Embryonic facial prominence (tissue), 1 donor: ENCODE results near the gene TBX10.
"Not testable (repeated sequence)": the region's sequence is repeated elsewhere in the genome, so short reads cannot be mapped to it uniquely, and the experiment has no call there.

Experiments used
- DNase-seq: peaks from one replicate; pipeline ENCODE4 v3.0.0-alpha.2; 2016; ENCODE audit errors: extremely low spot score

Gene TBX10

DNA sequence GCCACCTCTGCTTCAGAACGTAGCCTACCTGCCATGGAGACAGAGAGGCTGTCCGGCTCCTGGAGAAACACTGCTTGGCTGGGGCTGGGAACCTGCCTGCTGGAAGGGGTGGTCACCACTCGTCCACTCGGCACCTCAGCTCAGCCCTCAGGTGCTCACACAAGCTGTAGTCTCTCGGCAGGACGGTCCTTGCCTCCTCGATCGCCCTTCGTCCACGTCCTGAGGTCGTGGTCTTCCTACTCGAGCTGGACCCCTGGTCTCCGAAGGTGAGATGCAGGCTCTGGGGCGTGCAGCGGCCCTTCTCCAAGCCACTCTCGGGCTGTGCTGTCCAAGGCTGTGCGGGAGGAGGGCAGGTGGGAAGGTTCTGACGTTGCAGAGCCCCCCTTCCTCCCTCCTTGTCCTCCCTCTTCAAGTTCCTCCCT is at the start of gene TBX10:
Gene TBX10, minus strand, starts transcription at position 326 of the 422 bp plus-strand sequence. Its CDS starts 291 bp downstream, at position 35.
- DNase-seq, result no peak

DNA sequence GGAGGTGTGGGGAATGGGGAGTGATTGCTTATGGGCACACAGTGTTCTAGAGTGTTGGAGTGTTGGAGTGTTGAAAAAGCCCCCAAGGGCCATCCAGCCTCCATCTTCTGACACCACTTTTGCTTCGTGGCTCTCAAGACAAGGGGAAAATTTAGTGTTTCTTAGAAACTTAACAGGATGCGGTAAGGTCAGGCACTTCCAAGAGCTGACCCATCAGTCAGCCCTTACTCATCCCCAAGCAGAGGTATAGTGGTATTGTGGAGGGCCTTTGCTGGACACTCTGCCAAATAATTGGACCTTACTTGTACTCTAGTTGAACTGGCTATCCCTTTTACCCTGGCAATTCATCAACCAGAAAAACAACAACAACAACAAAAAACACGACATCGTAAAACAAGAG is 49.6 kb upstream of the TBX10 start:
- no peak for DNase-seq

- no peak for DNase-seq
Measured at GRCh38 chr11:67687986-67688385, 48.4 kb upstream of the TBX10 start.

DNA sequence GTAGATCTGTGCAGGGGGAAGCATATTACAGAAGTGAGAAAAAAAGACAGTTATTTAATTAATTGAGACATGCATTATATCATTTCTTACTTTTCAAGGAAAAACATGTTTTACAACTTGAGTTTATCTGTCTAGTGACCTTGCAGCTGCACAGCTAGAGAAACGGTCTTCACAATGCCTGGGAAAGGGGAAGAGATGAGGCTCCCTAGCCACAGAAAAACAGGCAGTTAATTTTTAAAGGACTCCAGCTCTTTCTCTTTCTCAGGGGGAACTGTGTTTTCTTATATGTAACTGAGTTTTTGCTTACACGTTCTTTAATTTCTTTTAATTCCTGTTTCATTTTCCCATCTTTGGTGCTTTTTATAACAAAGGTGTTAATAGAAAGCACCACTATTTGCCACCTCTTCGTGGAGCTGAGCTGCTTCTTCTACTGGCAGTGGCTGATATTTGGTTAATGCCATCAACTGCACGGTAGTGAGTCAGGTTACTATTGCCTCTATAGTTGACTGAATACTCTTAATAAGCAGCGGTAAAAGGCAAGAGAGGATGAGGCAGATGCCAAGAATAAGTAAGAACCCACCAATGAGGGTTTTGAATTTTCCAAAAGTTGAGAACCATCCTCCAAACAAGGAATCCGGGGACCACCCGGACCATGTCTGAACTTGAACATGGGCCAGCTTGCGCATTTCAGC is 46.2 kb upstream of the TBX10 start:
- DNase-seq, result not testable (repeated sequence)

DNA sequence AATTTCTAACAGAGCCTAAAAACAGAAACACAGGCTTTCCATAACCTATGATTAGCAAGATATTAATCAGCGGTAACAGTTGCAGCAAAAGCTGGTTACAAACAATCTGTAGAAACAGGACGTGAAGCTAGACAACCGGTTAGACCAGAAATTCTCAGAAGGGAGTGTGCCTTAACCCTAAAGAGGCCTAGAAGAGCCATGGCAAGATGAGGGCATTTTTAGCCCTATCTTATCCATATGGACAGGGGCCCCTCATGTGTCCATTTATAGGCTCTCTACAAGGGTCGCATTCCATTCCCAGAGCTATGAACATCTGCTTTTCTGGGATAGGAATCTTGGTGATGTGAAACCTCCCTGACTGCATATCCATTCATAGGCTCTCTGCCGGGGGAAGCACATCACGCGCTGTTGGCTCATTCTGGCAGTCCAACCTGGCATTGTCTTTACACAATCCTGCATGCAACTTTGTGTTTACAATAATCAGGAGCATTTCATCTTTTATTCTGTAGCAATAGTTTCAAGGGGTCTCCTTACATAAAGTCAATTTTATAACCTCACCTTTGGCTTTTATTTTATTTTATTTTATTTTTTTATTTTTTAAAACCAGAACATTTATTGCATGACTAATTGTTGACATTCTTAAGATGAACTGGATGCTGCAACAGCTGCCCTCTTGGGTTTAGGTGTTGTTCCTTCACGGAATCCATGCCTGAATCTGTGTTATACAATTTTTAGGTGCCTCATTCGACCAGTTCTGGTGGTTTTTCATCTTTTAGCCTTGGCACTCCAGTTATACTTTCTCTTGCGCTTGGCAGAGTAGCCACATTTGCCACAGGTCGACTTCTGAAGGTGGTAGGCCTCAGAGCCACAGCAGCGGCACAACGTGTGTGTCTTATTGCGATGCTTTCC is 42.8 kb upstream of the TBX10 start:
- DNase-seq, result not testable (repeated sequence)

- DNase-seq, result no peak
Measured at GRCh38 chr11:67680696-67681470, 41.3 kb upstream of the TBX10 start.

- no peak for DNase-seq
Measured at GRCh38 chr11:67675058-67675747, 35.6 kb upstream of the TBX10 start.

- no peak for DNase-seq
Measured at GRCh38 chr11:67674442-67674871, 34.9 kb upstream of the TBX10 start, which contains the start of gene ALDH3B2. Gene ALDH3B2 (minus strand): TSS chr11:67674623. CDS start chr11:67666935, 7,688 bp downstream.

DNA sequence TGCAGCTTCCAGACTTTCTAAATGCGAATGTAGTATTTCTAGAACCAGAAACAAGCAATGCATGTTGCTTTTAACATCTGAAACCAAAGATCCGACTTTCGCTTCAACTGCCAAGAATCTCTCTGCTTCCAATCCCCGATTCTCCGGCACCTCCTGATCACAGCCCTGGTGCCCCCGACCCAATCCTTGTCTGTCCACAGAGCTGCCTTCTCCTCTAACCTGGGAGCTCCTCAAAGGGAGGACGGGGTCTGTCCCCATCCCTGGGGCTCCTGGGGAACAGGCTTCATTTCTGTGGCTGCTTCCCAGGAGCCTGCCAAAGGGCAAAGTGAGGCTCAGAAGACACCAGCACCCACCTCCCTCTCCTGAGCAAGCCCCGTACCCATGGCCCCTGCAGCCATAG is 34.3 kb upstream of the TBX10 start:
- no peak for DNase-seq

DNA sequence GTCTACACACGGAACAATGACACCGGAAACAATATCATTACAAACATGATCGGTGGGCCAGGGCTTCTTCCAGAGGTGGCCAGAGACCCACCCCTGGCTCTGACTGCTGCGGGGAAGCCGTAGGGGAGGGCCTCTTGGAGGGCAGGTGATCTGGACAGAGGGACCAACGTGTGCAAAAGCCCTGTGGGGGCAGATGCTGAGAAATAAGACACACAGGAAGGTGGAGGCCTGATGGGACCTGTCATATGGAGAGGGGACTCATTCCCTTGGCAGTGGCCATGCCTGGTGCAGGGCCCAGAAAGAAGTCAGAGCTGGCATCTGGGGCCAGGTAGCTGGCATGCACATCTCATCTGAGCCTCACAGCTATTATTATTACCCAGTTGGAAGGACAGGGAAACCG is 33.8 kb upstream of the TBX10 start:
- no peak for DNase-seq

DNA sequence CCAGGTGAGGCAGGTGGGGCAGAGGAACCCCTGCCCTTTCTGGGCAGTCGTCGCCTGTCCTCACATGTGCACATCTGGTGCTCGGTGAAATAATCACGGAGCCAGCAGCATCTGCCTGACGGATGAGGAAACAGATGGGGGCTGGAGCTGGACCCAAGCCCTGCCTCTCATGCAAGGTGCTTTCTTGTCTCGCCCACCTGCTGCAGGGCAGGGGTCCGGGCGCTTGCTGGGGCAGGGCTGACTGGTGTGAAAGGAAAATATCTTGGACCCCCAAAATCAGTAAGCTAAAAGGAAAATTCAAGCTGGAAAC is 31.6 kb upstream of the TBX10 start:
- no peak for DNase-seq

- DNase-seq, result no peak
Measured at GRCh38 chr11:67670316-67671210, 31.0 kb upstream of the TBX10 start.

GRCh38 chr11:67668192-67668551 is 28.6 kb upstream of the TBX10 start:
- no peak for DNase-seq

- no peak for DNase-seq
Measured at GRCh38 chr11:67667490-67668191, 28.1 kb upstream of the TBX10 start.

GRCh38 chr11:67666676-67667489 is 27.3 kb upstream of the TBX10 start:
- DNase-seq, result no peak

- no peak for DNase-seq
Measured at GRCh38 chr11:67666303-67666645, 26.7 kb upstream of the TBX10 start.

DNA sequence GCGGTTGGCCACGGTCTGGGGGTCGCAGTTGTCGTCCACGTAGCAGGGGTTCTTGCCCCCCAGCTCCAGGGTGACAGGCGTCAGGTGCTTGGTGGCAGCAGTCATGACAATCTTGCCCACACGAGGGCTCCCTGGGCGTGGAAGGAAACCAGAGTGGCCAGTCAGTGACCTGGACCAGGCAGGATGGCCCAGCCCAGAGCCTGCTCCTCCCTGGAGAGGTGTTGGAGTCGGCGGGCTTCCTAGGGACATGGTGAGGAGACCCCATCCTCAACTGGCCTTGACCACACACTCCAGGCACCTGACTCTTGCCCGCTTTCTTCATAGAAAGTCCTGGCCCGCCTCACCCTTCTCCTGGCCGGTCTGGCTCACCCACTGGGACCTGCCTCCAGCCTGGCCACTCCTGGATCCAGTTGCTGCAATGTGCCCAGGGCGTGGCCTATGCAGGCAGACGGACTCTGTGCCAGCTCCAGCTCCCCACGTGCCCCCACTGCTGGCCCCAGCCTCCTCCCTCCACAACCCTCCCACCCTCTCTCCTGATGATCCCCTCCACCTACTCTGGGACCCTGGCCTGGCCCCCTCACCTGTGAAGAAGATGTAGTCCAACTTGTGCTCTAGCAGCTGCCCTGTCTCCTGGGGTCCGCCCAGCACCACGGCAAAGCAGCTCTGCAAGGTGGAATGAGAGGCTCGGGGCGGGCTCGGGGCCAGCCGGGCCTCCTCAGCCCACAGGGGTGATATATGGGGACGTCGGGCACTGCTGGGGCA is 26.2 kb upstream of the TBX10 start:
- no peak for DNase-seq
